WTC11 (cell line): ENCODE results near the gene HCFC1. TPM values are rescaled to one million over a fixed set of nuclear protein-coding genes. Genes with fewer than 3 reads are reported as not detected.
A peak's percentile ranks its signal among the peaks of the same experiment; 100 is the strongest.

Experiments
- ATAC-seq: fragments of 200-7000 bp; cut with Tn5 transposase; 2 replicates; pipeline ENCODE4 v1.10.0; 2021; ENCODE audit warnings: mild to moderate bottlenecking, moderate library complexity
- CTCF ChIA-PET: fragments of 300-600 bp; sonication (Branson Sonifier 250); formaldehyde crosslinking; loops from one replicate; lab custom pipeline; 2021; ENCODE audit warnings: antibody characterized with exemption; lab: Charles Lee
- POLR2A ChIA-PET: fragments of 350-600 bp; sonication (Branson Sonifier 250); formaldehyde crosslinking; loops from one replicate; lab custom pipeline; 2021; ENCODE audit warnings: antibody characterized with exemption; lab: Charles Lee
- DNase-seq: peaks from one replicate; pipeline ENCODE4 v3.0.0; 2021; ENCODE audit warnings: low spot score
- H3K27ac Mint-ChIP-seq: 2 replicates; pipeline ENCODE4 v1.8.0; 2021; ENCODE audit warnings: mixed read lengths
- H3K27me3 Mint-ChIP-seq: 2 replicates; pipeline ENCODE4 v1.8.0; 2021; ENCODE audit warnings: low read depth, mild to moderate bottlenecking, moderate library complexity, mixed read lengths
- H3K36me3 Mint-ChIP-seq: 2 replicates; pipeline ENCODE4 v1.8.0; 2021; ENCODE audit warnings: mixed read lengths
- H3K4me1 Mint-ChIP-seq: 2 replicates; pipeline ENCODE4 v1.8.0; 2022; ENCODE audit warnings: mixed read lengths
- H3K4me3 Mint-ChIP-seq: 2 replicates; pipeline ENCODE4 v1.8.0; 2021; ENCODE audit warnings: mild to moderate bottlenecking, moderate library complexity, mixed read lengths
- H3K9me3 Mint-ChIP-seq: 2 replicates; pipeline ENCODE4 v1.8.0; 2021; ENCODE audit warnings: mixed read lengths
- CREB1 ChIP-seq: sonication (generic); formaldehyde crosslinking; IDR thresholded peaks from 2 replicates; pipeline ENCODE4 v1.8.0; 2023; ENCODE audit warnings: mild to moderate bottlenecking, missing genetic modification reagents
- ESRRA ChIP-seq: sonication (generic); formaldehyde crosslinking; IDR thresholded peaks from 2 replicates; pipeline ENCODE4 v1.8.1; 2022; ENCODE audit warnings: mild to moderate bottlenecking, missing genetic modification reagents, borderline replicate concordance
- GTF2I ChIP-seq: fragments of 250-450 bp; sonication (Bioruptor Pico); conservative IDR thresholded peaks from 2 replicates; pipeline ENCODE4 v1.4.0; 2021; ENCODE audit warnings: mild to moderate bottlenecking
- KAT7 ChIP-seq: sonication (generic); formaldehyde crosslinking; IDR thresholded peaks from 2 replicates; pipeline ENCODE4 v1.8.1; 2023; ENCODE audit warnings: missing genetic modification reagents, mild to moderate bottlenecking, borderline replicate concordance
- OVOL2 ChIP-seq: fragments of 250-450 bp; sonication (Bioruptor Pico); IDR thresholded peaks from 2 replicates; pipeline ENCODE4 v1.9.0; 2021; ENCODE audit warnings: mild to moderate bottlenecking, borderline replicate concordance
- TP53 ChIP-seq: sonication (generic); formaldehyde crosslinking; IDR thresholded peaks from 2 replicates; pipeline ENCODE4 v1.8.1; 2023; ENCODE audit warnings: mild to moderate bottlenecking, missing genetic modification reagents
- ZNF671 ChIP-seq: fragments of 250-450 bp; sonication (Bioruptor Pico); IDR thresholded peaks from 2 replicates; pipeline ENCODE4 v1.8.0; 2021; ENCODE audit warnings: mild to moderate bottlenecking
- total RNA-seq: library from RNA; stranded (reverse); gene quantifications from 3 replicates; pipeline ENCODE4 v1.2.3, GENCODE V29; 2021
- TF ChIP-seq, protein P1 (sequence below): sonication (generic); formaldehyde crosslinking; IDR thresholded peaks from 2 replicates; pipeline ENCODE4 v1.8.1; 2023; ENCODE audit warnings: mild to moderate bottlenecking, missing genetic modification reagents, borderline replicate concordance
- TF ChIP-seq, protein P2 (sequence below): sonication (generic); formaldehyde crosslinking; IDR thresholded peaks from 2 replicates; pipeline ENCODE4 v1.8.1; 2023; ENCODE audit warnings: mild to moderate bottlenecking, missing genetic modification reagents, moderate library complexity
- TF ChIP-seq, protein P3 (sequence below): sonication (generic); formaldehyde crosslinking; IDR thresholded peaks from 2 replicates; pipeline ENCODE4 v1.8.1; 2023; ENCODE audit warnings: mild to moderate bottlenecking, missing genetic modification reagents
- TF ChIP-seq, protein P4 (sequence below): sonication (generic); formaldehyde crosslinking; IDR thresholded peaks from 2 replicates; pipeline ENCODE4 v1.8.1; 2022; ENCODE audit warnings: low read depth, missing genetic modification reagents, borderline replicate concordance
- TF ChIP-seq, protein P5 (sequence below): sonication (generic); formaldehyde crosslinking; IDR thresholded peaks from 2 replicates; pipeline ENCODE4 v1.8.1; 2023; ENCODE audit warnings: mild to moderate bottlenecking, moderate library complexity, missing genetic modification reagents
- TF ChIP-seq, protein P6 (sequence below): sonication (generic); formaldehyde crosslinking; IDR thresholded peaks from 2 replicates; pipeline ENCODE4 v1.8.0; 2023; ENCODE audit warnings: missing genetic modification reagents, mild to moderate bottlenecking, borderline replicate concordance

HCFC1 gene
- total RNA-seq, 1 experiment from 2014 or later: 130 TPM

DNA sequence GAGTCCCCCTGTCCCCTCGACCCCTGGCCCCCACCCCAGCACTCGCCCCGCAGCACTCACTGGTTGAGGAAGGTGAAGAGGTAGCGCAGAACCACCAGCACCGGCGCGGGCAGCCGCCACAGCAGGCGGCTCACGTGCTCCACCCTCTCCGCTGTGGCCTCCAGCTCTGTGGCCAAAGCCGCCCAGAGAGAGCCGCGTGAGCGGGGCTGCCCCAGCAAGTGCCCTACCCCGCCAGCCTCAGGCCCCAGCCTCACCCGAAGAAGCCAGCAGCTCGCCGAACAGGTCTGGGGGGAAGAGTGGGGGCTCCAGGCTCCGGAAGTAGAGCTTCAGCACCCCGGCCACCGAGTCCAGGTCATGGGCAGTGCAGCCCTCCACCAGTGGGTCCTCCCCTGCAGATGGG is 61.2 kb downstream of the HCFC1 start (continued):
- TF ChIP-seq, protein P1, sequence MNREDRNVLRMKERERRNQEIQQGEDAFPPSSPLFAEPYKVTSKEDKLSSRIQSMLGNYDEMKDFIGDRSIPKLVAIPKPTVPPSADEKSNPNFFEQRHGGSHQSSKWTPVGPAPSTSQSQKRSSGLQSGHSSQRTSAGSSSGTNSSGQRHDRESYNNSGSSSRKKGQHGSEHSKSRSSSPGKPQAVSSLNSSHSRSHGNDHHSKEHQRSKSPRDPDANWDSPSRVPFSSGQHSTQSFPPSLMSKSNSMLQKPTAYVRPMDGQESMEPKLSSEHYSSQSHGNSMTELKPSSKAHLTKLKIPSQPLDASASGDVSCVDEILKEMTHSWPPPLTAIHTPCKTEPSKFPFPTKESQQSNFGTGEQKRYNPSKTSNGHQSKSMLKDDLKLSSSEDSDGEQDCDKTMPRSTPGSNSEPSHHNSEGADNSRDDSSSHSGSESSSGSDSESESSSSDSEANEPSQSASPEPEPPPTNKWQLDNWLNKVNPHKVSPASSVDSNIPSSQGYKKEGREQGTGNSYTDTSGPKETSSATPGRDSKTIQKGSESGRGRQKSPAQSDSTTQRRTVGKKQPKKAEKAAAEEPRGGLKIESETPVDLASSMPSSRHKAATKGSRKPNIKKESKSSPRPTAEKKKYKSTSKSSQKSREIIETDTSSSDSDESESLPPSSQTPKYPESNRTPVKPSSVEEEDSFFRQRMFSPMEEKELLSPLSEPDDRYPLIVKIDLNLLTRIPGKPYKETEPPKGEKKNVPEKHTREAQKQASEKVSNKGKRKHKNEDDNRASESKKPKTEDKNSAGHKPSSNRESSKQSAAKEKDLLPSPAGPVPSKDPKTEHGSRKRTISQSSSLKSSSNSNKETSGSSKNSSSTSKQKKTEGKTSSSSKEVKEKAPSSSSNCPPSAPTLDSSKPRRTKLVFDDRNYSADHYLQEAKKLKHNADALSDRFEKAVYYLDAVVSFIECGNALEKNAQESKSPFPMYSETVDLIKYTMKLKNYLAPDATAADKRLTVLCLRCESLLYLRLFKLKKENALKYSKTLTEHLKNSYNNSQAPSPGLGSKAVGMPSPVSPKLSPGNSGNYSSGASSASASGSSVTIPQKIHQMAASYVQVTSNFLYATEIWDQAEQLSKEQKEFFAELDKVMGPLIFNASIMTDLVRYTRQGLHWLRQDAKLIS: no peak
- no peak for TF ChIP-seq GTF2I

DNA sequence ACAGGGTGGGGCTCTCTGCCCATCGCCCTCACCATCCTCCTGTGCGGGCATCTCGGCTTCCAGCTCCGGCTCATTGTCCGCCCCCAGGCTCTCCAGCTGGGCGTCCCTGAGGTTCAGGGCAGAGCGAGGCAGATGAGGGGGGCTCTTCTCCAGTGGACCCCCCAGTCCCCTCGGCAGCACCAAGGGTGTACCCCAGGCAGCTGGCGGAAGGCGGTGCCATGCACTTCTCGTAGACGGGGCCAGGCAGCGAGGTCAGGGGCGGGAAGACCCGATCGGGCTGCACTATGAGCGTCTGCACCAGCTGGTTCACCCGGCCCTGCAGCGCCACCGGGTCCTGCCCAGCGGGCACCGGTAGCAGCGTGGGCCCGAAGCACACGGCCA is 61.6 kb downstream of the HCFC1 start:
- Mint-ChIP-seq H3K27me3 (no peaks in the 10 kb centered on the region; the same call in 1 of the 2 replicates), H3K9me3 (no peaks in the 10 kb centered on the region), H3K36me3 (no peaks in the 10 kb centered on the region), H3K27ac (no peak overlapping the region), H3K4me1 (no peaks in the 10 kb centered on the region; the same call in 1 of the 2 replicates), H3K4me3 (no peak overlapping the region)
- CTCF ChIA-PET: interaction anchor here (1.0 to 2.1 kb wide), 10 partner anchors 13 to 90 kb away, joined by 4 to 13 read pairs (median 7); partner anchors contain the start of gene L1CAM
- TF ChIP-seq ESRRA (CRISPR knock-in tag): no peak
- TF ChIP-seq, protein P2, sequence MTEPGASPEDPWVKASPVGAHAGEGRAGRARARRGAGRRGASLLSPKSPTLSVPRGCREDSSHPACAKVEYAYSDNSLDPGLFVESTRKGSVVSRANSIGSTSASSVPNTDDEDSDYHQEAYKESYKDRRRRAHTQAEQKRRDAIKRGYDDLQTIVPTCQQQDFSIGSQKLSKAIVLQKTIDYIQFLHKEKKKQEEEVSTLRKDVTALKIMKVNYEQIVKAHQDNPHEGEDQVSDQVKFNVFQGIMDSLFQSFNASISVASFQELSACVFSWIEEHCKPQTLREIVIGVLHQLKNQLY (CRISPR knock-in tag): no peak
- TF ChIP-seq ZNF671 (CRISPR knock-in tag): no peak
- POLR2A ChIA-PET: no interaction called here
- no peak for DNase-seq
- no peak for ATAC-seq

DNA sequence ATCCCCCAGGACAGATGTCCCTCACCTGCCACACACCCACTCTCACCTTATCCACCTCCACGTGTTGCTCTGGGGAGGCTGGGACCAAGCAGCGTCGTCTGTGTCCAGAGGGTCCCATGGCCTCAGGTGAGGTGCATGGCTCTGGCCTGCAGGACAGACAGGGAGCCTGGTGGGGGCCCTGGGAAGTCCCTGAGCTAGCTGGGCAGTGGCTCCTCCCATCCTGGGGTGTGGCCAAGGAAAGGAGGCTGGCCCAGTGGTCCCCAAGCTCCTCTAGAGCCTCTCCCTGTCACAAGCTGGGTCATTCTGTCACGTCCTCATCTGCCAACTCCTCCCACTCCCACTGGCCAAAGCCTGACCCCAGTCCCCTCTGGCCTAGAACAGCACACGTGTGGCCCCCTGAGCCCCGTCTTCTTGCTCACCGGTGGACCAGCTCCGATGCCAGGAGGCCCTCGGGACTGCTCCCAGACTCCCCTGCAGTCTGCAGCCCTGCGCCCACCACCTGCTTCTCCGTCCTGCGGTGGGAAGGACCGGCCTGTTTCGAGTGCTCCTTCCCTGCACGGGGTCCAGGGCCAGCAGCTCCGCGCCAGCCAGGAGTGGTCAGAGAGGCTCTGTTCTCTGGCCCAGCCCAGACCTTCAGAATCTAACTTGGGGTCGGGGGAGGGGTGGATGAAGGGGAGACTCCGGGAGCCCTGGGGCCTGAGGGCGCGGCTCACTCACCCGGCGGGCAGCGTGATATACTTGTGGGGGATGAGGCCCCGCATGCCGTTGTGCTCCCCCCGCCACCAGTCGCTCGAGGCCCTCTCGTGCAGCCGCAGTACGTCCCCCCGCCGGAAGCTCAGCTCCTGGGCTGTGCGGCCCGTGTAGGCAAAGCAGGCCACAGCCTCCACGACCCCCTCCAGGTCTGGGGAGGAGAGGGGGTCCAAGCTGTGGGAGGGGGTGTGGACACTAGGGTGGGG is 62.3 kb downstream of the HCFC1 start:
- Mint-ChIP-seq H3K9me3 (no peaks in the 10 kb centered on the region), H3K27me3 (no peaks in the 10 kb centered on the region; the same call in 1 of the 2 replicates), H3K27ac (no peak overlapping the region), H3K36me3 (no peaks in the 10 kb centered on the region), H3K4me3 (no peak overlapping the region), H3K4me1 (no peaks in the 10 kb centered on the region; the same call in 1 of the 2 replicates)
- ATAC-seq (peak; percentile 76), DNase-seq (peak; percentile 47)
- POLR2A ChIA-PET: interaction anchor here (0.6 to 0.9 kb wide), 2 partner anchors 23 to 81 kb away, joined by 3 read pairs; partner anchors contain the start of gene L1CAM
- CTCF ChIA-PET: interaction anchor here (0.7 to 2.1 kb wide), 5 partner anchors 9 to 38 kb away, joined by 3 to 13 read pairs (median 6); no protein-coding TSS in a partner anchor
- TF ChIP-seq TP53: no peak
- TF ChIP-seq, protein P3, sequence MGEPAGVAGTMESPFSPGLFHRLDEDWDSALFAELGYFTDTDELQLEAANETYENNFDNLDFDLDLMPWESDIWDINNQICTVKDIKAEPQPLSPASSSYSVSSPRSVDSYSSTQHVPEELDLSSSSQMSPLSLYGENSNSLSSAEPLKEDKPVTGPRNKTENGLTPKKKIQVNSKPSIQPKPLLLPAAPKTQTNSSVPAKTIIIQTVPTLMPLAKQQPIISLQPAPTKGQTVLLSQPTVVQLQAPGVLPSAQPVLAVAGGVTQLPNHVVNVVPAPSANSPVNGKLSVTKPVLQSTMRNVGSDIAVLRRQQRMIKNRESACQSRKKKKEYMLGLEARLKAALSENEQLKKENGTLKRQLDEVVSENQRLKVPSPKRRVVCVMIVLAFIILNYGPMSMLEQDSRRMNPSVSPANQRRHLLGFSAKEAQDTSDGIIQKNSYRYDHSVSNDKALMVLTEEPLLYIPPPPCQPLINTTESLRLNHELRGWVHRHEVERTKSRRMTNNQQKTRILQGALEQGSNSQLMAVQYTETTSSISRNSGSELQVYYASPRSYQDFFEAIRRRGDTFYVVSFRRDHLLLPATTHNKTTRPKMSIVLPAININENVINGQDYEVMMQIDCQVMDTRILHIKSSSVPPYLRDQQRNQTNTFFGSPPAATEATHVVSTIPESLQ (CRISPR knock-in tag): no peak
- TF ChIP-seq, protein P4, sequence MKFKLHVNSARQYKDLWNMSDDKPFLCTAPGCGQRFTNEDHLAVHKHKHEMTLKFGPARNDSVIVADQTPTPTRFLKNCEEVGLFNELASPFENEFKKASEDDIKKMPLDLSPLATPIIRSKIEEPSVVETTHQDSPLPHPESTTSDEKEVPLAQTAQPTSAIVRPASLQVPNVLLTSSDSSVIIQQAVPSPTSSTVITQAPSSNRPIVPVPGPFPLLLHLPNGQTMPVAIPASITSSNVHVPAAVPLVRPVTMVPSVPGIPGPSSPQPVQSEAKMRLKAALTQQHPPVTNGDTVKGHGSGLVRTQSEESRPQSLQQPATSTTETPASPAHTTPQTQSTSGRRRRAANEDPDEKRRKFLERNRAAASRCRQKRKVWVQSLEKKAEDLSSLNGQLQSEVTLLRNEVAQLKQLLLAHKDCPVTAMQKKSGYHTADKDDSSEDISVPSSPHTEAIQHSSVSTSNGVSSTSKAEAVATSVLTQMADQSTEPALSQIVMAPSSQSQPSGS: no peak
- TF ChIP-seq KAT7 (CRISPR knock-in tag): no peak
- TF ChIP-seq, protein P5, sequence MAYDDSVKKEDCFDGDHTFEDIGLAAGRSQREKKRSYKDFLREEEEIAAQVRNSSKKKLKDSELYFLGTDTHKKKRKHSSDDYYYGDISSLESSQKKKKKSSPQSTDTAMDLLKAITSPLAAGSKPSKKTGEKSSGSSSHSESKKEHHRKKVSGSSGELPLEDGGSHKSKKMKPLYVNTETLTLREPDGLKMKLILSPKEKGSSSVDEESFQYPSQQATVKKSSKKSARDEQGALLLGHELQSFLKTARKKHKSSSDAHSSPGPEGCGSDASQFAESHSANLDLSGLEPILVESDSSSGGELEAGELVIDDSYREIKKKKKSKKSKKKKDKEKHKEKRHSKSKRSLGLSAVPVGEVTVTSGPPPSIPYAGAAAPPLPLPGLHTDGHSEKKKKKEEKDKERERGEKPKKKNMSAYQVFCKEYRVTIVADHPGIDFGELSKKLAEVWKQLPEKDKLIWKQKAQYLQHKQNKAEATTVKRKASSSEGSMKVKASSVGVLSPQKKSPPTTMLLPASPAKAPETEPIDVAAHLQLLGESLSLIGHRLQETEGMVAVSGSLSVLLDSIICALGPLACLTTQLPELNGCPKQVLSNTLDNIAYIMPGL (CRISPR knock-in tag): no peak
- TF ChIP-seq OVOL2 (CRISPR knock-in tag): no peak
- TF ChIP-seq, protein P6, sequence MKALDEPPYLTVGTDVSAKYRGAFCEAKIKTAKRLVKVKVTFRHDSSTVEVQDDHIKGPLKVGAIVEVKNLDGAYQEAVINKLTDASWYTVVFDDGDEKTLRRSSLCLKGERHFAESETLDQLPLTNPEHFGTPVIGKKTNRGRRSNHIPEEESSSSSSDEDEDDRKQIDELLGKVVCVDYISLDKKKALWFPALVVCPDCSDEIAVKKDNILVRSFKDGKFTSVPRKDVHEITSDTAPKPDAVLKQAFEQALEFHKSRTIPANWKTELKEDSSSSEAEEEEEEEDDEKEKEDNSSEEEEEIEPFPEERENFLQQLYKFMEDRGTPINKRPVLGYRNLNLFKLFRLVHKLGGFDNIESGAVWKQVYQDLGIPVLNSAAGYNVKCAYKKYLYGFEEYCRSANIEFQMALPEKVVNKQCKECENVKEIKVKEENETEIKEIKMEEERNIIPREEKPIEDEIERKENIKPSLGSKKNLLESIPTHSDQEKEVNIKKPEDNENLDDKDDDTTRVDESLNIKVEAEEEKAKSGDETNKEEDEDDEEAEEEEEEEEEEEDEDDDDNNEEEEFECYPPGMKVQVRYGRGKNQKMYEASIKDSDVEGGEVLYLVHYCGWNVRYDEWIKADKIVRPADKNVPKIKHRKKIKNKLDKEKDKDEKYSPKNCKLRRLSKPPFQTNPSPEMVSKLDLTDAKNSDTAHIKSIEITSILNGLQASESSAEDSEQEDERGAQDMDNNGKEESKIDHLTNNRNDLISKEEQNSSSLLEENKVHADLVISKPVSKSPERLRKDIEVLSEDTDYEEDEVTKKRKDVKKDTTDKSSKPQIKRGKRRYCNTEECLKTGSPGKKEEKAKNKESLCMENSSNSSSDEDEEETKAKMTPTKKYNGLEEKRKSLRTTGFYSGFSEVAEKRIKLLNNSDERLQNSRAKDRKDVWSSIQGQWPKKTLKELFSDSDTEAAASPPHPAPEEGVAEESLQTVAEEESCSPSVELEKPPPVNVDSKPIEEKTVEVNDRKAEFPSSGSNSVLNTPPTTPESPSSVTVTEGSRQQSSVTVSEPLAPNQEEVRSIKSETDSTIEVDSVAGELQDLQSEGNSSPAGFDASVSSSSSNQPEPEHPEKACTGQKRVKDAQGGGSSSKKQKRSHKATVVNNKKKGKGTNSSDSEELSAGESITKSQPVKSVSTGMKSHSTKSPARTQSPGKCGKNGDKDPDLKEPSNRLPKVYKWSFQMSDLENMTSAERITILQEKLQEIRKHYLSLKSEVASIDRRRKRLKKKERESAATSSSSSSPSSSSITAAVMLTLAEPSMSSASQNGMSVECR (CRISPR knock-in tag): no peak
- no peak for TF ChIP-seq CREB1 (CRISPR knock-in tag)
